ENCODE data around the gene SCUBE1. TPM values are rescaled to one million over a fixed set of nuclear protein-coding genes. Genes with fewer than 3 reads are reported as not detected.
A peak's percentile ranks its signal among the peaks of the same experiment; 100 is the strongest.

Gene SCUBE1
- total RNA-seq, 1 donor from 2014 or later, result 25.9 TPM

GRCh38 chr22:43325176-43325575 lies 18.0 kb downstream of the SCUBE1 start:
- no peaks in the 10 kb centered on the region for H3K27me3 ChIP-seq
- Mint-ChIP-seq H3K27ac (peak overlapping the region; percentile 61), H3K27me3 (ENCODE audit: insufficient read depth, low read depth) (peaks cover 7% of the 10 kb centered on the region), H3K36me3 (no peaks in the 10 kb centered on the region), H3K9me3 (no peaks in the 10 kb centered on the region), H3K4me1 (peaks cover 45% of the 10 kb centered on the region), H3K4me3 (peak overlapping the region; percentile 39)
- H3K9me3 ChIP-seq (ENCODE audit: low read depth), result no peaks in the 10 kb centered on the region
- peak overlapping the region; percentile 68 for H3K4me2 ChIP-seq
- H3K9ac ChIP-seq, result no peak overlapping the region
- H3K27ac ChIP-seq, result no peak overlapping the region
- H4K20me1 ChIP-seq (ENCODE audit: low read depth), result peaks cover 81% of the 10 kb centered on the region
- H3F3A ChIP-seq (ENCODE audit: low read depth), result peaks cover 38% of the 10 kb centered on the region
- DNase-seq (ENCODE audit: low spot score), result no peak
- peaks cover 81% of the 10 kb centered on the region for H3K4me1 ChIP-seq
- peaks cover 11% of the 10 kb centered on the region for H3K79me2 ChIP-seq (ENCODE audit: low read depth)
- H3K4me3 ChIP-seq, result no peak overlapping the region
- no peak overlapping the region for H2AFZ ChIP-seq (replicated peaks)
- no peaks in the 10 kb centered on the region for H3K36me3 ChIP-seq
- TF ChIP-seq EZH2phosphoT487 (IDR thresholded peaks at IDR 0.05) (no peak), CTCF (IDR thresholded peaks at IDR 0.05) (no peak), EZH2 (IDR thresholded peaks at IDR 0.05) (no peak)

GRCh38 chr22:43320943-43321900 lies 21.9 kb downstream of the SCUBE1 start:
- no peaks in the 10 kb centered on the region for H3K27me3 ChIP-seq
- H3K4me1 ChIP-seq, result peaks cover 48% of the 10 kb centered on the region
- H3K4me2 ChIP-seq, result no peak overlapping the region
- H3K4me3 ChIP-seq, result no peak overlapping the region
- H3K9me3 ChIP-seq (ENCODE audit: low read depth), result no peaks in the 10 kb centered on the region
- no peak overlapping the region for H3K27ac ChIP-seq
- peaks cover 18% of the 10 kb centered on the region for H3K4me1 Mint-ChIP-seq
- H3K9ac ChIP-seq, result no peak overlapping the region
- DNase-seq (ENCODE audit: low spot score), result no peak
- no peaks in the 10 kb centered on the region for H3K36me3 ChIP-seq
- no peaks in the 10 kb centered on the region for H3K9me3 Mint-ChIP-seq
- TF ChIP-seq EZH2 (IDR thresholded peaks at IDR 0.05) (no peak), CTCF (IDR thresholded peaks at IDR 0.05) (no peak), EZH2phosphoT487 (IDR thresholded peaks at IDR 0.05) (no peak)
- peaks cover 9% of the 10 kb centered on the region for H3F3A ChIP-seq (ENCODE audit: low read depth)
- H3K79me2 ChIP-seq (ENCODE audit: low read depth), result peaks cover 11% of the 10 kb centered on the region
- H3K4me3 Mint-ChIP-seq, result no peak overlapping the region
- H3K36me3 Mint-ChIP-seq, result peaks cover 4% of the 10 kb centered on the region
- no peak overlapping the region for H3K27ac Mint-ChIP-seq
- no peak overlapping the region for H2AFZ ChIP-seq (replicated peaks)
- no peaks in the 10 kb centered on the region for H3K27me3 Mint-ChIP-seq (ENCODE audit: insufficient read depth, low read depth)
- peaks cover 48% of the 10 kb centered on the region for H4K20me1 ChIP-seq (ENCODE audit: low read depth)

- H3K4me3 Mint-ChIP-seq, result no peak overlapping the region
- no peak for TF ChIP-seq EZH2phosphoT487 (IDR thresholded peaks at IDR 0.05)
- TF ChIP-seq EZH2 (IDR thresholded peaks at IDR 0.05), result no peak
- Histone ChIP-seq H3K9me3 (ENCODE audit: low read depth) (no peaks in the 10 kb centered on the region), H3F3A (ENCODE audit: low read depth) (no peaks in the 10 kb centered on the region), H3K4me2 (no peak overlapping the region), H3K4me1 (peaks cover 47% of the 10 kb centered on the region), H3K27ac (no peak overlapping the region), H3K4me3 (no peak overlapping the region), H3K9ac (no peak overlapping the region), H4K20me1 (ENCODE audit: low read depth) (peaks cover 49% of the 10 kb centered on the region), H2AFZ (replicated peaks) (no peak overlapping the region), H3K36me3 (no peaks in the 10 kb centered on the region), H3K27me3 (no peaks in the 10 kb centered on the region), H3K79me2 (ENCODE audit: low read depth) (peaks cover 11% of the 10 kb centered on the region)
- H3K4me1 Mint-ChIP-seq, result peaks cover 12% of the 10 kb centered on the region
- H3K36me3 Mint-ChIP-seq, result peaks cover 4% of the 10 kb centered on the region
- H3K27me3 Mint-ChIP-seq (ENCODE audit: insufficient read depth, low read depth), result no peaks in the 10 kb centered on the region
- DNase-seq (ENCODE audit: low spot score), result no peak
- H3K27ac Mint-ChIP-seq, result no peak overlapping the region
- H3K9me3 Mint-ChIP-seq, result no peaks in the 10 kb centered on the region
These were observed 23.3 kb downstream of the SCUBE1 start for GRCh38 chr22:43319661-43320486.
